D341Med (cell line): ENCODE results near the gene AP4M1.

Experiments used
- DNase-seq: peaks from one replicate; pipeline ENCODE4 v3.0.0; 2012; ENCODE audit warnings: low spot score

AP4M1 gene

DNA sequence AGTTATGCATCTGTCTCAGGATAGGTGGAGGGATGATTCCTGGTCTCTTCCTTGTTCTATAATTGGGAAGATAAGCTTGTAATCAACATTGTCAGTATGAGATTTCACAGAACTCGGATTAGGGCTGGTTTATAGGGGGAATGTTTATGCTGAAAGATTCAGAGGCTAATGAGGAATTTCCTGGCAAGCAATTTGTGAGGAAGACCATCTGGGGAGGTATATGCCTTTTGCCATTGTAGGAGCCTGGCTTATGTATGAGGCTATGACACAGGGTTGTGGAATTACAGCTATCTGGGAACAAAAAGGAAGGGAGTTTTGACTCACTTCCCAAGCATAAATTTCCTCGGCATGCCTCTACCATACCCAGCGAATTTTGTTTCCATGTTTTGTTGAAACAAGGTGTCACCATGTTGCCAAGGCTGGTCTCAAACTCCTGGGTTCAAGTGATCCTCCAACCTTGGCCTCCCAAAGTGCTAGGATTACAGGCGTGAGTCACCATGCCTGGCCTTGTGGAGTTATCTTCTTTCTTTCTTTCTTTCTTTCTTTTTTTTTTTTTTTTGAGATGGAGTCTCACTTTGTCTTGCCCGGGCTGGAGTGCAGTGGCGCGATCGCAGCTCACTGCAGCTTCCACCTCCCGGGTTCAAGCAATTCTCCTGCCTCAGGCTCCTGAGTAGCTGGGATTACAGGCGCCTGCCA, 14.2 kb upstream of the AP4M1 start:
- no peak for DNase-seq

DNA sequence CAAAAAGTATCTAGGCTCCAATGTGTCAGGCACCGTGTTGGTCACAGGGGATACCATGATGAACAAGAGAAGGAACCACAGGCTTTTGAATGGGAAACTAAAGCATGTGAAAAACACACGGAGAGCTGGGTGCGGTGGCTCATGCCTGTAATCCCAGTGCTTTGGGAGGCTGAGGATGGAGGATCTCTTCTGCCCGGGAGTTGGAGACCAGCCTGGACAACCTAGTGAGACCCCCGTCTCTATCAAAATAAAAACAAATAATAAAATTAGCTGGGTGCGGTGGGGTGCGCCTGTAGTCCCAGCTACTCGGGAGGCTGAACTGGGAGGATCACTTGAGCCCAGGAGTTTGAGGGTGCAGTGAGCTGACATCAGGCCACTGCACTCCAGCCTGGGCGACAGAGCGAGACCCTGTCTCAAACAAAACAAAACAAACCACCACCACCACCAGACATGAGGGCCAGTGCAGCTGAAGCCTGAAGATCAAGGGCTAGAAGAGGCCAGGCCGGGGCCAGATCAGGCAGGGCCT, 13.3 kb upstream of the AP4M1 start:
- no peak for DNase-seq

- peak; percentile 92 for DNase-seq
Measured at GRCh38 chr7:100088621-100089457, 12.6 kb upstream of the AP4M1 start, which contains the start of gene COPS6. COPS6 (plus strand) TSS chr7:100088969; CDS start chr7:100088991, 22 bp downstream.

DNA sequence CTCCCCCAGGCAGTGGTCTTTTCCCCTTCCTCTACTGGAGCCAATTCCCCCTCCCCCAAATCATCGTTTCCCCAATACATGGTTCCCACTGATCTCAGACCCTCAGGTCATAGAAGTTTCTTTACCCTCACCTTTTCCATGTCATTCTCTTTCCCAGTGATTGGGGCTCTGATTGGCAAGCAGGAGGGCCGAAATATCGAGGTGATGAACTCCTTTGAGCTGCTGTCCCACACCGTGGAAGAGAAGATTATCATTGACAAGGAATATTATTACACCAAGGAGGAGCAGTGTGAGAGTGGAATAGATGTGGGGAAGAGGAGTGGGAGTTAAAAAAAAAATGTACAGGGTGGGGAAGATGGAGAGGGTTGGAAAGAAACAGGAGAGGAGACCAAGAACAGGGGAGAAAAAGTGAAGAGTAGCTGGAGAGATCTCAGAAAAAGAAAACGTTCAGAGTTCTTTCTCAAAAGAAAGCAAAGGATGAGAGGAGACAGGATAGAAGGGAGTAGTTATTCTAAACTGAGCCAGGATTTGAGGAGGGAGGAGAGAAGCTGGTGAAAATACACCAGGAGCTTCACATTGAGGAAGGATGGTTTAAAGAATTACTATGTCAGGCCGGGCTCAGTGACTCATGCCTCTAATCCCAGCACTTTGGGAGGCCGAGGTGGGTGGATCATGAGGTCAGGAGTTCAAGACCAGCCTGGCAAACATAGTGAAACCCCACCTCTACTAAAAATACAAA, 11.8 kb upstream of the AP4M1 start:
- DNase-seq, result no peak

- peak; percentile 56 for DNase-seq
Measured at GRCh38 chr7:100090527-100091410, 10.7 kb upstream of the AP4M1 start.

GRCh38 chr7:100091411-100092181, 9.8 kb upstream of the AP4M1 start:
- no peak for DNase-seq

GRCh38 chr7:100093054-100093453, 8.4 kb upstream of the AP4M1 start:
- DNase-seq, result no peak

GRCh38 chr7:100093498-100093897, 7.9 kb upstream of the AP4M1 start:
- no peak for DNase-seq

GRCh38 chr7:100093925-100094486, 7.4 kb upstream of the AP4M1 start:
- no peak for DNase-seq

GRCh38 chr7:100095289-100095688, 6.2 kb upstream of the AP4M1 start:
- no peak for DNase-seq

DNA sequence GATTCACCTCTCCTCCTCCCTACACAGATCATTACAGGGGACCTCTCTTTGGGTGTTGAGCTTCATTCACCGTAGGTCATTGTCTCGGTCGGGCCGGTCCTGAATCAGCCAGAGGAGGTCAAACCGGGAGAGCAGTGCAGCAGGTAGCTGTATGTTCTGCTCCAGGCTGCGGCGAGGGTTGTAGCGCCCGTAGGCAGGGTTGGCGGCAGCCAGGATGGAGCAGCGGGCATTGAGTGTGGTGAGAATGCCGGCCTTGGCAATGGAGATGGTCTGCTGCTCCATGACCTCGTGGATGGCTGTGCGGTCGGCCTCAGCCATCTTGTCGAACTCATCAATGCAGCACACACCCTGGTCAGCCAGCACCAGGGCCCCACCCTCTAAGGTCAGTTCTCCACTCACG, 5.7 kb upstream of the AP4M1 start:
- no peak for DNase-seq

DNA sequence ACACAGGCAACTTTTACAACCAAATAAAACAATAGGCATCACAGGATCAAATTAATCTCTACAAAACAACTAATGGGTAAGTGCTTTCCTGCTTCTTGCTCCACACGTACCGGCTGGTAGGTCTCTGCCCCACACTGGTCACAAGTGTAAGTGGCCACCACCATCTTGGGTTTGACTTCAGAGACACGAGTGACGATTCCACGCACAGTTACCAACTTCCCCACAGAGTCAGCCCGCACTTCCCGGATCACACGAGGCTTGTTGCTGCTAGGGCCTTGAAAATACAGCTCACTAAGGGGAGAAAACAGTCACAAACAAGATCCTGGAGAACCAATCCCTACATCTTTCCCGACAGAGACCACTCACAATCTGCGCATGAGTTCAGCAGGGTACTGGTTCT, 2.5 kb upstream of the AP4M1 start:
- no peak for DNase-seq

- DNase-seq, result no peak
Measured at GRCh38 chr7:100099452-100099851, 2.0 kb upstream of the AP4M1 start.

DNA sequence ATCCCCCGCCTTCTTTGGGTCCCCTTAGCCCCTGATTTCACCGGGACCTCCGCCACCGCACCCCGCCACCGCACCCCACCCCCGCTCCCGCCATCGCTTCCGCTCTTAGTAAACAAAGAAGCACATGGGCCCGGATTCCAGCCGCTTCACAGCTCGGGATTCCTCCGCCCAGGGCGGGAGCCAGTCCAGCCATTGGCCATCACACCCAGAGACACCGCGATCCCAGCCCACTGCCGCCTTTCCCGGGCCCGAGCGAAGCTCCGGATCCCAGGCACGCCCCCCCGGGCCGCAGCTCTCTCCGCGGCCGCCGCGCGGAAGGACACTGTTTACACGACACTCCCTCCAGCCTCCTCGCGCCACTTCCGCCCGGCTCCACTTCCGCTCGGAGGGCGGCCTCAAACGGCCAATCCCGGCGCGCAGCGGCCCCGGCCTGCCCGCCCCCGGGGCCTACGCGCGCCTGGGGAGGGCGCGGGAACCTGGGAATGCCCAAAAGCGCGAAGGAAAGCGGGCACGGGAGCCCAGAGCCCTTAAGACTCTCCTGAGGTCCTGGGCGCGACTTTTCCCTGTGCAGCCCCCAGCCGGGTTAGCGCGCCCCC, 925 bp upstream of the AP4M1 start:
- peak; percentile 95 for DNase-seq

DNA sequence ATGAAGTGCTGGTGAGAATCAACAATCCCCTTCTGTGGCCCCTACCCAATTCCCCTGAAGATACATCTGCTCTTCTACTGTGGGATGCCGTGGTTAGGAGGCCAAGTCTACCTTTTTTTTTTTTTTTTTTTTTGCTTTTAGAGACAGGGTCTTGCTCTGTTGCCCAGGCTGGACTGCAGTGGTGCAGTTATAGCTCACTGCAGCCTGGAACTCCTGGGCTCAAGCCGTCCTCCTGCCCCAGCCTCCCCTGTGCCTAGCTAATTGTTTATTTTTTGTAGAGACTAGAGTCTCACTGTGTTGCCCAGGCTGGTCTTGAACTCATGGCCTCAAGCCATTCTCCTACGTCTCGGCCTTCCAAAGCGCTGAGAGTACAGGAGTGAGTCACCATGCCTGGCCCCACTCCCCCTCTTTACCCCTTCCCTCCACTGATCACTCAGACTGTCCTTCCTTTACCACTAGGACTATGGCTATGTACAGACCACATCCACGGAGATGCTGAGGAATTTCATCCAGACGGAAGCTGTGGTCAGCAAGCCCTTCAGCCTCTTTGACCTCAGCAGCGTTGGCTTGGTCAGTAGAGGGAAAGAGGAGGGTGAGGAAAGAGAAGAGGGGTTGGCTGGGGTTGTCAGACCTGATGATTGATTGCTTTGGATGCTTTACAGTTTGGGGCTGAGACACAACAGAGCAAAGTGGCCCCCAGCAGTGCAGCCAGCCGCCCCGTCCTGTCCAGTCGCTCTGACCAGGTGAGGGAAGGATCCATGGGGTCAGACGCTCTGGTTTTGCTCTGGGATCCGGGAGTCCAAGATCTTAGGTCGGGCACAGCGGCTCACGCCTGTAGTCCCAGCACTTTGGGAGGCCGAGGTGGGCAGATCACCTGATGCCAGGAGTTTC, 1.8 kb downstream of the AP4M1 start:
- DNase-seq, result no peak

GRCh38 chr7:100105534-100105933, 4.1 kb downstream of the AP4M1 start:
- no peak for DNase-seq

DNA sequence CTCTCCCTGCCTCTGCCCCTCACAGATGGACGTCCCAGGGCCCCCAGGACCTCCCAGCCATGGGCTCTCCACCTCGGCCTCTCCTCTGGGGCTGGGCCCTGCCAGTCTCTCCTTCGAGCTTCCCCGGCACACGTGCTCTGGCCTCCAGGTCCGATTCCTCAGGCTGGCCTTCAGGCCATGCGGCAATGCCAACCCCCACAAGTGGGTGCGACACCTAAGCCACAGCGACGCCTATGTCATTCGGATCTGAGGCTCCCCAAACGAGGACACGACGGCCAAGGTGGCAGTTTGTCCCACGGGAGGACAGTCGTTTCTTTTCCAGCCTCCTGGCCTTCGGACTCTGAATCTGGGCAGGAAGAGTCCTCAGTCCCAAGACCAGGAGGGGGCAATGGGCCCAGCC, 5.2 kb downstream of the AP4M1 start:
- no peak for DNase-seq

DNA sequence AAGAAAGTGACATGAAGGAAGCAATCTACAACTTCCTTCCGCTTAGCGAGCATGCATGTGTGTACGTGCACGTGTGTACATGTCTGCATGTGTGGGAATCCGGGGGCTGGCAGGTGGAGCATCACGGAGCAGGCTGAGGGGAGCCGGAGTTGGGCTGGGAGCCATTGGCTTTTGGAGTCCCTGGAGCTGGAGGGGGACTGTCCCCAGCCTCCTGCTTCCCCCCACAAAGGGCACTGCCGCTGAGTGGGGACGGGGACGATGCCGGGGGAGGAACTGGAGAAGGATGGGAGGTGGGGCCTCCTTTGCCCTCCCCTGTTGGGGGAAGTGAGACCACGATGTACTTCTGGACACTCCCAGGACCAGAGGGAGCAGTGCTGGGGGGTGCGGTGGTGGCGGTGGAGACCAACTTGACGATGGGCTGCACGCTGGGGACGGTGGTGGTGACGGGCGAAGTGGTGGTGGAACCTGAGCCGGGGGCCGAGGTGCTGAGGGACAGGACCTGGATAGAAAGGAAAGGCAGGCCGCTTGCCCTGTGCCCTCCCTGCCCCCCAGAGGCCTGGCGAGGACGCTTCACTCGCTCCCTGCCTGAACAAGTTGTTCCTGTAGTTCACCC, 5.8 kb downstream of the AP4M1 start:
- DNase-seq, result no peak
